PC-9 (cell line): ENCODE measurements around the gene PI4KA. TPM values are rescaled to one million over a fixed set of nuclear protein-coding genes. Genes with fewer than 3 reads are reported as not detected.

Source experiments
- BruUV-seq: library from RNA; stranded (reverse); fragments of 400-500 nt; replicated peaks from 2 replicates; lab custom pipeline; 2021; lab: Mats Ljungman, UMichigan
- CTCF ChIA-PET: fragments of 300-600 bp; sonication (Branson Sonifier 250); formaldehyde crosslinking; loops from one replicate; lab custom pipeline; 2022; ENCODE audit warnings: antibody characterized with exemption; lab: Charles Lee
- POLR2A ChIA-PET: fragments of 300-600 bp; sonication (Branson Sonifier 250); formaldehyde crosslinking; loops from one replicate; lab custom pipeline; 2022; ENCODE audit warnings: antibody characterized with exemption; ENCODE audit not compliant: unreplicated experiment; lab: Charles Lee
- DNase-seq, 2 experiments: peaks; one replicate each; pipeline versions ENCODE4 v3.0.0 to v3.0.0-alpha.2; 2015 to 2022; ENCODE audit warnings: mixed read lengths in 1 of 2
- H2AFZ ChIP-seq: fragments of 200-600 bp; sonication (generic); 2 replicates; pipeline ENCODE4 v1.8.1; 2017; ENCODE audit warnings: antibody characterized with exemption
- H3F3A ChIP-seq: fragments of 200-600 bp; sonication (generic); 2 replicates; pipeline ENCODE4 v1.8.1; 2017; ENCODE audit warnings: antibody characterized with exemption, mild to moderate bottlenecking, low read depth; ENCODE audit not compliant: insufficient read depth
- H3K27ac ChIP-seq: fragments of 200-600 bp; sonication (generic); 2 replicates; pipeline ENCODE4 v1.6.1; 2016; ENCODE audit warnings: mixed run types
- H3K27me3 ChIP-seq: fragments of 200-600 bp; sonication (generic); 2 replicates; pipeline ENCODE4 v1.6.1; 2016; ENCODE audit warnings: low read depth, mixed run types; ENCODE audit not compliant: insufficient read depth
- H3K36me3 ChIP-seq: fragments of 200-600 bp; sonication (generic); 2 replicates; pipeline ENCODE4 v1.6.1; 2016; ENCODE audit warnings: low read depth, mixed run types
- H3K4me1 ChIP-seq: fragments of 200-600 bp; sonication (generic); replicated peaks from 2 replicates; pipeline ENCODE4 v1.6.1; 2016; ENCODE audit warnings: mixed run types; ENCODE audit not compliant: insufficient read depth
- H3K4me2 ChIP-seq: fragments of 200-600 bp; sonication (generic); 2 replicates; pipeline ENCODE4 v1.6.1; 2017; ENCODE audit warnings: mixed run types
- H3K4me3 ChIP-seq: fragments of 200-600 bp; sonication (generic); 2 replicates; pipeline ENCODE4 v1.6.1; 2016; ENCODE audit warnings: mixed run types
- H3K79me2 ChIP-seq: fragments of 200-600 bp; sonication (generic); 2 replicates; pipeline ENCODE4 v1.6.1; 2017; ENCODE audit warnings: low read depth, mixed run types
- H3K9me2 ChIP-seq: fragments of 200-600 bp; sonication (generic); 2 replicates; pipeline ENCODE4 v1.8.1; 2017; ENCODE audit warnings: mild to moderate bottlenecking; ENCODE audit not compliant: insufficient read depth
- H3K9me3 ChIP-seq: fragments of 200-600 bp; sonication (generic); 2 replicates; pipeline ENCODE4 v1.8.1; 2016; ENCODE audit warnings: low read depth; ENCODE audit not compliant: insufficient read depth
- H4K20me1 ChIP-seq: fragments of 200-600 bp; sonication (generic); 2 replicates; pipeline ENCODE4 v1.8.1; 2017; ENCODE audit not compliant: insufficient read depth
- EZH2 ChIP-seq: fragments of 200-600 bp; sonication (generic); IDR thresholded peaks from 2 replicates; pipeline ENCODE4 v1.8.0; 2017; ENCODE audit warnings: antibody characterized with exemption, low read depth
- intact Hi-C: fragments of 100-400 bp; cut with micrococcal nuclease; formaldehyde crosslinking; loops from one replicate; pipeline ENCODE4 v1.10.0; 2022; ENCODE audit not compliant: unreplicated experiment
- total RNA-seq: library from RNA; stranded (reverse); gene quantifications from 2 replicates; pipeline ENCODE4 v1.2.3, GENCODE V29; 2021
- TF ChIP-seq, protein P1 (sequence below): fragments of 200-600 bp; sonication (generic); conservative IDR thresholded peaks from 2 replicates; pipeline ENCODE4 v1.6.1; 2017; ENCODE audit warnings: mixed run types, antibody characterized with exemption, mild to moderate bottlenecking, moderate library complexity

PI4KA gene
- total RNA-seq, 1 experiment from 2014 or later = 27.9 TPM

DNA sequence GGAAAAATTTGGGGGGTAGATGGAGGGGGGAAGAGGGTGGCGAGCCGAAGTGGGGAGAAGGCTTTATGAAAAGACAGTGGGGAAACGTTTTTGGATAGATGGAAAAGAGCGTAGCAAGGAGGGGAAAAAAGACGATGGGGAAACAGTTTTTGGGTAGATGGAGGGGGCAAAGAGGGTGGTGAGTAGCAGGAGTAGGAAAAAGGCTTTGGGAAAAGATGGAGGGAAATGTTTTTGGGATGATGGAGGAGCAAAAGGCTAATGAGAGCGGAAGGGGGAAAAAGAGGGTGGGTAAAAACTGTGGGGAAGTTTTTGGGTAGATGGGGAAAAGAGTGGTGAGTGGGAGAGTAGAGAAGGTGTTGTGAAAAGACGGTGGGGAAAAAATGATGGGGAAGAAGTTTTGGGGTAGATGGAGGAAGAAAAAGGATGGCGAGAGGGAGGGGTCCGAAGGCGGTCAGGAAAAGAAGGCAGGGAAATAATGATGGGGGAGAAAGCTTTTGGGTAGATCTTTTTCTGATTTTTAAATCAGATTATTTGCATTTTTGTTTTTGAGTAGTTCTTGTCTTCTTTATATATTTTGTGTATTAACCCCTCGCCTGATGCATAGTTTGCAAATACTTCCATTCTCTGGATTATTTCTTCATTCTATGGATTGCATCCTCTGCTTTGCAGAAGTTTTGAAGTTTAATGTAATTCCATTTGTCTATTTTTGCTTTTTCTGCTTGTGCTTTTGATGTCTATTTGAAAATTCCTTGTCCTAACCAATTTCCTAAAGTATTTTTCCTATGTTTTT is 200.0 kb downstream of the PI4KA start:
- no peak for TF ChIP-seq EZH2
- TF ChIP-seq, protein P1, sequence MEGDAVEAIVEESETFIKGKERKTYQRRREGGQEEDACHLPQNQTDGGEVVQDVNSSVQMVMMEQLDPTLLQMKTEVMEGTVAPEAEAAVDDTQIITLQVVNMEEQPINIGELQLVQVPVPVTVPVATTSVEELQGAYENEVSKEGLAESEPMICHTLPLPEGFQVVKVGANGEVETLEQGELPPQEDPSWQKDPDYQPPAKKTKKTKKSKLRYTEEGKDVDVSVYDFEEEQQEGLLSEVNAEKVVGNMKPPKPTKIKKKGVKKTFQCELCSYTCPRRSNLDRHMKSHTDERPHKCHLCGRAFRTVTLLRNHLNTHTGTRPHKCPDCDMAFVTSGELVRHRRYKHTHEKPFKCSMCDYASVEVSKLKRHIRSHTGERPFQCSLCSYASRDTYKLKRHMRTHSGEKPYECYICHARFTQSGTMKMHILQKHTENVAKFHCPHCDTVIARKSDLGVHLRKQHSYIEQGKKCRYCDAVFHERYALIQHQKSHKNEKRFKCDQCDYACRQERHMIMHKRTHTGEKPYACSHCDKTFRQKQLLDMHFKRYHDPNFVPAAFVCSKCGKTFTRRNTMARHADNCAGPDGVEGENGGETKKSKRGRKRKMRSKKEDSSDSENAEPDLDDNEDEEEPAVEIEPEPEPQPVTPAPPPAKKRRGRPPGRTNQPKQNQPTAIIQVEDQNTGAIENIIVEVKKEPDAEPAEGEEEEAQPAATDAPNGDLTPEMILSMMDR = no peak
- Histone ChIP-seq H3K79me2 (no peaks in the 10 kb centered on the region), H4K20me1 (no peaks in the 10 kb centered on the region), H3F3A (no peaks in the 10 kb centered on the region), H3K4me1 (no peaks in the 10 kb centered on the region), H2AFZ (no peak overlapping the region), H3K9me3 (no peaks in the 10 kb centered on the region), H3K36me3 (no peaks in the 10 kb centered on the region), H3K9me2 (no peaks in the 10 kb centered on the region), H3K27ac (no peak overlapping the region), H3K27me3 (peaks cover 20% of the 10 kb centered on the region), H3K4me2 (no peak overlapping the region), H3K4me3 (no peak overlapping the region)
- intact Hi-C loops = no loop called here
- no peak for DNase-seq
- ChIA-PET POLR2A (no interaction called here), CTCF (no interaction called here)
- BruUV-seq = no TSS peak

DNA sequence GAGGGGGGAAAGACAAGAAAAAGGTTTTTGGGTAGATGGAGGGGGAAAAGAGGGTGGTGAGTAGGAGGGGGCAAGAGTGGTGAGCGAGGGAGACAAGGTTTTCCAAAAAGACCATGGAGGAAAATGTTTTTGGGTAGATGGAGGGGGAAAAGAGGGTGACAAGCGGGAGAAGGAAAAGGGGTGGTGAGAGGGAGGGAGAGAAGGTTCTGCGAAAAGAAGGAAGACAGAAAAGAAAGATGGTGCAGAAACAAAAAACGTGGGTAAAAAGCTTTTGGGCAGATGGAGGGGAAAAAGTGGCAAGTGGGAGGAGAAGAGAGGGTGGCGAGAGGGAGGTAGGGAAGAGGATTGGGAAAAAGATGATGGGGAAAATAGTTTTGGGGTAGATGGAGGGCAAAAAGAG is 200.6 kb downstream of the PI4KA start:
- Histone ChIP-seq H3K27me3 (peaks cover 20% of the 10 kb centered on the region), H3K4me1 (no peaks in the 10 kb centered on the region), H3K36me3 (no peaks in the 10 kb centered on the region), H3K79me2 (no peaks in the 10 kb centered on the region), H3F3A (no peaks in the 10 kb centered on the region), H3K4me3 (no peak overlapping the region), H3K9me3 (no peaks in the 10 kb centered on the region), H3K9me2 (no peaks in the 10 kb centered on the region), H2AFZ (no peak overlapping the region), H3K4me2 (no peak overlapping the region), H4K20me1 (no peaks in the 10 kb centered on the region), H3K27ac (no peak overlapping the region)
- intact Hi-C loops = no loop called here
- POLR2A ChIA-PET = no interaction called here
- CTCF ChIA-PET = no interaction called here
- no peak for TF ChIP-seq EZH2
- TF ChIP-seq, protein P1 = no peak
- DNase-seq = no peak
- BruUV-seq = no TSS peak

Other genes with a start within 250 kb of the PI4KA start
- not detected in 2 replicates for gene SERPIND1, start 84.7 kb downstream of the PI4KA start, total RNA-seq
- gene SNAP29, start 196 bp upstream of the PI4KA start, total RNA-seq = 13.5 and 17.8 TPM in 2 replicates
- 45.8 and 49.7 TPM in 2 replicates for gene CRKL, start 58.6 kb upstream of the PI4KA start, total RNA-seq
- 6.9 and 7.4 TPM in 2 replicates for gene AIFM3, start 108.4 kb upstream of the PI4KA start, total RNA-seq
- 23.2 and 23.4 TPM in 2 replicates for gene LZTR1, start 123.5 kb upstream of the PI4KA start, total RNA-seq
- 16.4 and 17.0 TPM in 2 replicates for gene THAP7, start 143.3 kb upstream of the PI4KA start, total RNA-seq
- gene P2RX6, start 156.4 kb upstream of the PI4KA start, total RNA-seq = 2.4 and 2.7 TPM in 2 replicates
- gene SLC7A4, start 173.8 kb upstream of the PI4KA start, total RNA-seq = not detected in 2 replicates
- gene LRRC74B, start 187.1 kb upstream of the PI4KA start, total RNA-seq = 0.25 TPM in 1 of 2 replicates, not detected in the other